B cell (primary cell): ENCODE results near the gene RIT1. TPM values are rescaled to one million over a fixed set of nuclear protein-coding genes. Genes with fewer than 3 reads are reported as not detected.

Experiments
- ATAC-seq: fragments of 200-7000 bp; cut with Tn5 transposase; one replicate; pipeline ENCODE4 v1.10.0; 2021; ENCODE audit warnings: low read depth, mild to moderate bottlenecking, moderate number of reproducible peaks, moderate library complexity
- CTCF ChIA-PET: fragments of 350-600 bp; sonication (Branson Sonifier 250); formaldehyde crosslinking; loops from one replicate; lab custom pipeline; 2021; ENCODE audit warnings: antibody characterized with exemption, inconsistent platforms; lab: Charles Lee
- POLR2A ChIA-PET: fragments of 350-600 bp; sonication (Branson Sonifier 250); formaldehyde crosslinking; loops from one replicate; lab custom pipeline; 2021; ENCODE audit warnings: antibody characterized with exemption; lab: Charles Lee
- DNase-seq: peaks from one replicate; pipeline ENCODE4 v3.0.0; 2013
- H2AFZ ChIP-seq: 2 replicates; pipeline ENCODE4 v1.6.1; 2012; ENCODE audit warnings: mild to moderate bottlenecking, low read depth, low read length; ENCODE audit not compliant: insufficient read depth, poor library complexity, severe bottlenecking
- H3K27ac ChIP-seq, 2 donors: 1 replicate in 1 of 2; 2 replicates in 1 of 2; pipeline ENCODE4 v1.5.1; 2012 to 2013; ENCODE audit warnings: low read length in 2 of 2, mild to moderate bottlenecking in 2 of 2, moderate library complexity in 1 of 2
- H3K27me3 ChIP-seq, 4 experiments: fragments of 200-600 bp in 1 of 4; sonication (generic) in 1 of 4; replicated peaks in 1 of 4; 1 replicate in 2 of 4; 2 replicates in 2 of 4; pipeline versions ENCODE4 v1.6.1 to v1.7.0; 2013 to 2016; ENCODE audit warnings: low read length in 3 of 4, mild to moderate bottlenecking in 2 of 4, mixed read lengths in 1 of 4, moderate library complexity in 1 of 4; ENCODE audit not compliant: insufficient read depth in 4 of 4, control insufficient read depth in 3 of 4; ENCODE audit errors: control extremely low read depth in 1 of 4
- H3K36me3 ChIP-seq, 2 experiments: replicated peaks in 1 of 2; 1 replicate in 1 of 2; 2 replicates in 1 of 2; pipeline versions ENCODE4 v1.6.1 to v1.7.1; 2013; ENCODE audit warnings: low read length in 1 of 2; ENCODE audit not compliant: insufficient read depth in 2 of 2, control insufficient read depth in 1 of 2; ENCODE audit errors: control extremely low read depth in 1 of 2, extremely low read depth in 1 of 2
- H3K4me1 ChIP-seq, 2 donors: fragments of 200-600 bp in 1 of 2; sonication (generic) in 1 of 2; 1 replicate in 1 of 2; 2 replicates in 1 of 2; pipeline versions ENCODE4 v1.5.1 to v1.6.1; 2013 to 2017; ENCODE audit warnings: low read length in 2 of 2; ENCODE audit not compliant: control insufficient read depth in 2 of 2, insufficient read depth in 2 of 2
- H3K4me2 ChIP-seq: replicated peaks from 2 replicates; pipeline ENCODE3; 2012; ENCODE audit warnings: mild to moderate bottlenecking, low read depth, low read length; ENCODE audit not compliant: poor library complexity, severe bottlenecking
- H3K4me3 ChIP-seq, 5 experiments: fragments of 200-600 bp in 1 of 5; sonication (generic) in 1 of 5; 1 replicate in 3 of 5; 2 replicates in 2 of 5; pipeline versions ENCODE4 v1.5.1 to v1.7.0; 2011 to 2016; ENCODE audit warnings: low read length in 4 of 5, mild to moderate bottlenecking in 4 of 5, low read depth in 2 of 5, control low read depth in 1 of 5, moderate library complexity in 1 of 5; ENCODE audit not compliant: insufficient read depth in 1 of 5; ENCODE audit errors: control extremely low read depth in 1 of 5, extremely low read depth in 1 of 5
- H3K79me2 ChIP-seq: fragments of 200-600 bp; sonication (generic); one replicate; pipeline ENCODE4 v1.6.0; 2016; ENCODE audit warnings: low read length; ENCODE audit not compliant: control insufficient read depth, insufficient read depth
- H3K9ac ChIP-seq: fragments of 200-600 bp; sonication (generic); 2 replicates; pipeline ENCODE4 v1.6.1; 2017; ENCODE audit warnings: mild to moderate bottlenecking, low read length, moderate library complexity
- H3K9me3 ChIP-seq, 3 donors: one replicate each; pipeline versions ENCODE4 v1.6.1 to v1.7.1; 2013; ENCODE audit warnings: low read length in 2 of 3; ENCODE audit not compliant: control insufficient read depth in 2 of 3, insufficient read depth in 1 of 3; ENCODE audit errors: control extremely low read depth in 1 of 3
- H4K20me1 ChIP-seq: 2 replicates; pipeline ENCODE4 v1.6.0; 2012; ENCODE audit warnings: mild to moderate bottlenecking, low read length; ENCODE audit not compliant: insufficient read depth, control insufficient read depth, poor library complexity, severe bottlenecking
- H3K27ac Mint-ChIP-seq: one replicate; pipeline ENCODE4 v1.8.0; 2021; ENCODE audit warnings: mixed read lengths
- H3K27me3 Mint-ChIP-seq: one replicate; pipeline ENCODE4 v1.8.0; 2021; ENCODE audit warnings: mixed read lengths
- H3K4me1 Mint-ChIP-seq: one replicate; pipeline ENCODE4 v1.8.0; 2021; ENCODE audit warnings: mixed read lengths
- H3K4me3 Mint-ChIP-seq: one replicate; pipeline ENCODE4 v1.8.0; 2021; ENCODE audit warnings: mixed read lengths
- H3K9me3 Mint-ChIP-seq: one replicate; pipeline ENCODE4 v1.8.0; 2022; ENCODE audit warnings: mixed read lengths; ENCODE audit not compliant: insufficient read depth
- CTCF ChIP-seq: fragments of 200-600 bp; IDR thresholded peaks from one replicate; pipeline ENCODE4 v1.8.0; 2022; ENCODE audit warnings: antibody characterized with exemption, mild to moderate bottlenecking
- EZH2 ChIP-seq: IDR thresholded peaks from 2 replicates; pipeline ENCODE4 v1.6.1; 2012; ENCODE audit warnings: borderline replicate concordance, low read depth, mild to moderate bottlenecking, moderate library complexity, low read length; ENCODE audit not compliant: insufficient read depth, poor library complexity, severe bottlenecking
- WGBS: methylation state at CpG from one replicate; pipeline ENCODE4 v1.1.5; 2013; ENCODE audit warnings: missing lambda C conversion rate; ENCODE audit not compliant: insufficient coverage; 5-methylcytosine and 5-hydroxymethylcytosine counted together
- intact Hi-C: fragments of 100-400 bp; cut with micrococcal nuclease; formaldehyde crosslinking; loops from one replicate; pipeline ENCODE4 v1.10.0; 2022
- polyA plus RNA-seq: library from polyadenylated mRNA; depleted of rRNA; stranded (reverse); fragments of >200 nt; gene quantifications from 2 replicates; pipeline ENCODE4 v1.2.3, GENCODE V29; 2012
- total RNA-seq, 2 donors: library from RNA; stranded (reverse); fragments of 120-200 nt in 1 of 2; gene quantifications; 1 replicate in 1 of 2; 2 replicates in 1 of 2; pipeline versions ENCODE4 v1.2.3 to v1.2.4, GENCODE V29; 2013 to 2022

The RIT1 gene
- total and polyA plus RNA-seq, 2 donors (not counting 1 experiment from before 2014, with no cell fraction given): 14.2 to 45.7 TPM

GRCh38 chr1:155940993-155941844, 30.1 kb upstream of the RIT1 start, which contains the start of gene RXFP4:
TSS of gene RXFP4 (plus strand) at chr1:155941638. CDS start at chr1:155941710, 72 bp downstream.
- peaks cover 18% of the 10 kb centered on the region for H3K79me2 ChIP-seq
- peak within 1 kb of the TSS; percentile 65 for H3K4me3 Mint-ChIP-seq
- TF ChIP-seq EZH2: no peak
- no peaks in the 10 kb centered on the region for H3K9me3 ChIP-seq
- H3K4me1 Mint-ChIP-seq: peaks cover 75% of the 10 kb centered on the region
- peak within 1 kb of the TSS; percentile 43 for H3K4me2 ChIP-seq
- peak within 1 kb of the TSS; percentile 92 for H3K27ac Mint-ChIP-seq
- DNase-seq (no peak), ATAC-seq (no peak)
- no peak within 1 kb of the TSS for H2AFZ ChIP-seq
- H3K27ac ChIP-seq: peak within 1 kb of the TSS; percentile 76 to 89
- 70% methylated on average over 6 of the region's 11 CpGs for WGBS
- no peaks in the 10 kb centered on the region for H3K27me3 ChIP-seq
- ChIA-PET POLR2A (interaction anchor here (0.6 to 5.4 kb wide), 3 partner anchors 24 to 40 kb away, joined by 6 to 61 read pairs (median 7); partner anchors contain the start of gene ARHGEF2), CTCF (interaction anchor here (0.6 to 6.1 kb wide), 4 partner anchors 29 to 50 kb away, joined by 3 to 206 read pairs (median 99); partner anchors contain the start of gene ARHGEF2)
- no peaks in the 10 kb centered on the region for H3K9me3 Mint-ChIP-seq
- no peaks in the 10 kb centered on the region for H4K20me1 ChIP-seq
- peaks cover 78 to 81% of the 10 kb centered on the region in 2 donors for H3K4me1 ChIP-seq
- no peak within 1 kb of the TSS for H3K4me3 ChIP-seq
- H3K9ac ChIP-seq: peak within 1 kb of the TSS; percentile 25
- no peaks in the 10 kb centered on the region for H3K27me3 Mint-ChIP-seq
- H3K36me3 ChIP-seq: no peaks in the 10 kb centered on the region
- intact Hi-C loops: no loop called here

GRCh38 chr1:155940482-155940992, 29.4 kb upstream of the RIT1 start:
- Mint-ChIP-seq H3K9me3 (no peaks in the 10 kb centered on the region), H3K27me3 (no peaks in the 10 kb centered on the region), H3K27ac (peak overlapping the region; percentile 92), H3K4me1 (peaks cover 68% of the 10 kb centered on the region), H3K4me3 (peak overlapping the region; percentile 65)
- H4K20me1 ChIP-seq: no peaks in the 10 kb centered on the region
- H3K27ac ChIP-seq: peak overlapping the region; percentile 52 to 89
- TF ChIP-seq CTCF: no peak
- no peak for TF ChIP-seq EZH2
- H3K4me3 ChIP-seq: no peak overlapping the region
- H3K9ac ChIP-seq: peak overlapping the region; percentile 25
- H3K79me2 ChIP-seq: peaks cover 18% of the 10 kb centered on the region
- CTCF ChIA-PET: interaction anchor here (0.6 to 6.1 kb wide), 6 partner anchors 15 to 87 kb away, joined by 3 to 206 read pairs (median 13); partner anchors contain the start of gene ARHGEF2
- peak overlapping the region; percentile 43 for H3K4me2 ChIP-seq
- 34% methylated on average over 4 of the region's 4 CpGs for WGBS
- intact Hi-C loops: no loop called here
- H3K36me3 ChIP-seq: no peaks in the 10 kb centered on the region
- DNase-seq (no peak), ATAC-seq (no peak)
- H3K9me3 ChIP-seq: no peaks in the 10 kb centered on the region
- H3K27me3 ChIP-seq: no peaks in the 10 kb centered on the region
- POLR2A ChIA-PET: interaction anchor here (0.6 to 1.2 kb wide), 4 partner anchors 24 to 44 kb away, joined by 3 to 7 read pairs (median 4); no protein-coding TSS in a partner anchor
- H2AFZ ChIP-seq: no peak overlapping the region
- H3K4me1 ChIP-seq: peaks cover 71 to 75% of the 10 kb centered on the region in 2 donors
